Measurements from ENCODE around the gene BCL11B. TPM values are rescaled to one million over a fixed set of nuclear protein-coding genes. Genes with fewer than 3 reads are reported as not detected.

The BCL11B gene
- total and polyA plus RNA-seq, 4 donors, result 0.04 to 0.42 (median 0.16) TPM

DNA sequence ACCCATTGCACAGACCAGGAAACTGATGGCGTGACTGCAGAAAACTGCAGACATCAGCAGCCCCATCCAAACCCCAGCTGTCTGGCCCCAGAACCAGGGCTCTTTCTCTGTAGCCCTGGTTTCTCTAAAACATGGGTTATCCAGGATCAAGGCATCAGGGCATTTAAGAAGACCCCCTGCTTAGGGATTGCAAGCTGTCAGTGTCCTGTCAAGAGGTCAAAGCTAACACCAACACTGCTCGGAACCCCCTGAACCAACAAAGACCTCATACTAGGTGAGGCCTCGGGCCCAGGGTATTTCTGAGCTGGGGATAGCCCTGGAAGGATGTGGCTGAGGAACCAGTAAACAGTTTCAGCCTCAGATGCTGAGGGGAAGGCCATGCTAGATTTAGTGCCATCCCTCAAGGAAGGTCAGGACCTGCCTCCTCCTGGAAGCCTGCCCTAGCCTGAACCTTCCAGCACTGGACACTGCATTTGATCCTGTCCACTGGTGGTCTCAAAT, 39.2 kb downstream of the BCL11B start:
- Histone ChIP-seq H3K4me3 (ENCODE audit: low read depth in 1 of 3, low read length in 3 of 3) (no peak overlapping the region), H3K27ac (ENCODE audit: low read depth in 1 of 2, low read length in 2 of 2) (no peak overlapping the region), H3K27me3 (ENCODE audit: control insufficient read depth in 4 of 4, insufficient read depth in 4 of 4, low read length in 3 of 4) (peaks cover 0 to 7% (median 3%) of the 10 kb centered on the region in 4 donors), H3K4me1 (ENCODE audit: control insufficient read depth in 4 of 4, insufficient read depth in 4 of 4, low read length in 3 of 4) (no peaks in the 10 kb centered on the region), H3K9me3 (ENCODE audit: control insufficient read depth in 4 of 4, low read length in 3 of 4) (peaks cover 12 to 22% (median 17%) of the 10 kb centered on the region in 4 donors), H3K36me3 (ENCODE audit: control insufficient read depth in 4 of 4, insufficient read depth in 3 of 4, low read depth in 1 of 4, low read length in 3 of 4) (no peaks in the 10 kb centered on the region), H3K9ac (ENCODE audit: low read depth in 1 of 2, low read length in 2 of 2) (no peak overlapping the region)
- no peak for DNase-seq (ENCODE audit: low spot score)
- 70% methylated on average over 3 of the region's 3 CpGs for WGBS
- TF ChIP-seq HNF4G (IDR thresholded peaks at IDR 0.05) (no peak), YY1 (IDR thresholded peaks at IDR 0.05) (no peak), TAF1 (conservative IDR thresholded peaks at IDR 0.05) (no peak), FOXA2 (IDR thresholded peaks at IDR 0.05) (no peak), SP1 (IDR thresholded peaks at IDR 0.05) (no peak), RXRA (IDR thresholded peaks at IDR 0.05) (no peak), FOXA1 (IDR thresholded peaks at IDR 0.05) (no peak), NR2F2 (IDR thresholded peaks at IDR 0.05) (no peak), RAD21 (IDR thresholded peaks at IDR 0.05) (no peak), EGR1 (IDR thresholded peaks at IDR 0.05; ENCODE audit: low read depth in 2 of 2) (no peak), JUND (IDR thresholded peaks at IDR 0.05) (no peak), GABPA (IDR thresholded peaks at IDR 0.05 in 1 of 2, conservative IDR thresholded peaks at IDR 0.05 in 1 of 2) (no peak)
- TF ChIP-seq, protein P1, sequence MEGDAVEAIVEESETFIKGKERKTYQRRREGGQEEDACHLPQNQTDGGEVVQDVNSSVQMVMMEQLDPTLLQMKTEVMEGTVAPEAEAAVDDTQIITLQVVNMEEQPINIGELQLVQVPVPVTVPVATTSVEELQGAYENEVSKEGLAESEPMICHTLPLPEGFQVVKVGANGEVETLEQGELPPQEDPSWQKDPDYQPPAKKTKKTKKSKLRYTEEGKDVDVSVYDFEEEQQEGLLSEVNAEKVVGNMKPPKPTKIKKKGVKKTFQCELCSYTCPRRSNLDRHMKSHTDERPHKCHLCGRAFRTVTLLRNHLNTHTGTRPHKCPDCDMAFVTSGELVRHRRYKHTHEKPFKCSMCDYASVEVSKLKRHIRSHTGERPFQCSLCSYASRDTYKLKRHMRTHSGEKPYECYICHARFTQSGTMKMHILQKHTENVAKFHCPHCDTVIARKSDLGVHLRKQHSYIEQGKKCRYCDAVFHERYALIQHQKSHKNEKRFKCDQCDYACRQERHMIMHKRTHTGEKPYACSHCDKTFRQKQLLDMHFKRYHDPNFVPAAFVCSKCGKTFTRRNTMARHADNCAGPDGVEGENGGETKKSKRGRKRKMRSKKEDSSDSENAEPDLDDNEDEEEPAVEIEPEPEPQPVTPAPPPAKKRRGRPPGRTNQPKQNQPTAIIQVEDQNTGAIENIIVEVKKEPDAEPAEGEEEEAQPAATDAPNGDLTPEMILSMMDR (IDR thresholded peaks at IDR 0.05; ENCODE audit: low read depth, low read length, missing input control), result no peak
- TF ChIP-seq, protein P2, sequence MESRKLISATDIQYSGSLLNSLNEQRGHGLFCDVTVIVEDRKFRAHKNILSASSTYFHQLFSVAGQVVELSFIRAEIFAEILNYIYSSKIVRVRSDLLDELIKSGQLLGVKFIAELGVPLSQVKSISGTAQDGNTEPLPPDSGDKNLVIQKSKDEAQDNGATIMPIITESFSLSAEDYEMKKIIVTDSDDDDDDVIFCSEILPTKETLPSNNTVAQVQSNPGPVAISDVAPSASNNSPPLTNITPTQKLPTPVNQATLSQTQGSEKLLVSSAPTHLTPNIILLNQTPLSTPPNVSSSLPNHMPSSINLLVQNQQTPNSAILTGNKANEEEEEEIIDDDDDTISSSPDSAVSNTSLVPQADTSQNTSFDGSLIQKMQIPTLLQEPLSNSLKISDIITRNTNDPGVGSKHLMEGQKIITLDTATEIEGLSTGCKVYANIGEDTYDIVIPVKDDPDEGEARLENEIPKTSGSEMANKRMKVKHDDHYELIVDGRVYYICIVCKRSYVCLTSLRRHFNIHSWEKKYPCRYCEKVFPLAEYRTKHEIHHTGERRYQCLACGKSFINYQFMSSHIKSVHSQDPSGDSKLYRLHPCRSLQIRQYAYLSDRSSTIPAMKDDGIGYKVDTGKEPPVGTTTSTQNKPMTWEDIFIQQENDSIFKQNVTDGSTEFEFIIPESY (IDR thresholded peaks at IDR 0.05), result no peak
- TF ChIP-seq, protein P3, sequence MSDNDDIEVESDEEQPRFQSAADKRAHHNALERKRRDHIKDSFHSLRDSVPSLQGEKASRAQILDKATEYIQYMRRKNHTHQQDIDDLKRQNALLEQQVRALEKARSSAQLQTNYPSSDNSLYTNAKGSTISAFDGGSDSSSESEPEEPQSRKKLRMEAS (IDR thresholded peaks at IDR 0.05), result no peak
- TF ChIP-seq, protein P4, sequence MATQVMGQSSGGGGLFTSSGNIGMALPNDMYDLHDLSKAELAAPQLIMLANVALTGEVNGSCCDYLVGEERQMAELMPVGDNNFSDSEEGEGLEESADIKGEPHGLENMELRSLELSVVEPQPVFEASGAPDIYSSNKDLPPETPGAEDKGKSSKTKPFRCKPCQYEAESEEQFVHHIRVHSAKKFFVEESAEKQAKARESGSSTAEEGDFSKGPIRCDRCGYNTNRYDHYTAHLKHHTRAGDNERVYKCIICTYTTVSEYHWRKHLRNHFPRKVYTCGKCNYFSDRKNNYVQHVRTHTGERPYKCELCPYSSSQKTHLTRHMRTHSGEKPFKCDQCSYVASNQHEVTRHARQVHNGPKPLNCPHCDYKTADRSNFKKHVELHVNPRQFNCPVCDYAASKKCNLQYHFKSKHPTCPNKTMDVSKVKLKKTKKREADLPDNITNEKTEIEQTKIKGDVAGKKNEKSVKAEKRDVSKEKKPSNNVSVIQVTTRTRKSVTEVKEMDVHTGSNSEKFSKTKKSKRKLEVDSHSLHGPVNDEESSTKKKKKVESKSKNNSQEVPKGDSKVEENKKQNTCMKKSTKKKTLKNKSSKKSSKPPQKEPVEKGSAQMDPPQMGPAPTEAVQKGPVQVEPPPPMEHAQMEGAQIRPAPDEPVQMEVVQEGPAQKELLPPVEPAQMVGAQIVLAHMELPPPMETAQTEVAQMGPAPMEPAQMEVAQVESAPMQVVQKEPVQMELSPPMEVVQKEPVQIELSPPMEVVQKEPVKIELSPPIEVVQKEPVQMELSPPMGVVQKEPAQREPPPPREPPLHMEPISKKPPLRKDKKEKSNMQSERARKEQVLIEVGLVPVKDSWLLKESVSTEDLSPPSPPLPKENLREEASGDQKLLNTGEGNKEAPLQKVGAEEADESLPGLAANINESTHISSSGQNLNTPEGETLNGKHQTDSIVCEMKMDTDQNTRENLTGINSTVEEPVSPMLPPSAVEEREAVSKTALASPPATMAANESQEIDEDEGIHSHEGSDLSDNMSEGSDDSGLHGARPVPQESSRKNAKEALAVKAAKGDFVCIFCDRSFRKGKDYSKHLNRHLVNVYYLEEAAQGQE (IDR thresholded peaks at IDR 0.05), result no peak
- TF ChIP-seq, protein P5, sequence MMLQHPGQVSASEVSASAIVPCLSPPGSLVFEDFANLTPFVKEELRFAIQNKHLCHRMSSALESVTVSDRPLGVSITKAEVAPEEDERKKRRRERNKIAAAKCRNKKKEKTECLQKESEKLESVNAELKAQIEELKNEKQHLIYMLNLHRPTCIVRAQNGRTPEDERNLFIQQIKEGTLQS (IDR thresholded peaks at IDR 0.05), result no peak

Data from liver (tissue), 9 donors.